Measurements from ENCODE around the gene RIPPLY2.
"Not testable (repeated sequence)": the region's sequence is repeated elsewhere in the genome, so short reads cannot be mapped to it uniquely, and the experiment has no call there.

The RIPPLY2 gene

DNA sequence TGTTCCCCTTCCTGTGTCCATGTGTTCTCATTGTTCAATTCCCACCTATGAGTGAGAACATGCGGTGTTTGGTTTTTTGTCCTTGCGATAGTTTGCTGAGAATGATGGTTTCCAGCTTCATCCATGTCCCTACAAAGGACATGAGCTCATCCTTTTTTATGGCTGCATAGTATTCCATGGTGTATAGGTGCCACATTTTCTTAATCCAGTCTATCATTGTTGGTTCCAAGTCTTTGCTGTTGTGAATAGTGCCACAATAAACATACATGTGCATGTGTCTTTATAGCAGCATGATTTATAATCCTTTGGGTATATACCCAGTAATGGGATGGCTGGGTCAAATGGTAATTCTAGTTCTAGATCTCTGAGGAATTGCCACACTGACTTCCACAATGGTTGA, 43.9 kb downstream of the RIPPLY2 start:
- WGBS, 2 experiments: no CpG with 5 or more reads among the region's 2 CpGs
- not testable (repeated sequence) for H3K27ac ChIP-seq (ENCODE audit: insufficient read depth, low read depth, low read length, poor library complexity, severe bottlenecking); H3K36me3 ChIP-seq (ENCODE audit: control insufficient read depth, insufficient read depth, low read length); H3K4me3 ChIP-seq (ENCODE audit: insufficient read depth, low read depth, low read length); H3K27me3 ChIP-seq (ENCODE audit: control insufficient read depth, insufficient read depth, low read length, poor library complexity, severe bottlenecking); H3K4me1 ChIP-seq (ENCODE audit: control insufficient read depth, insufficient read depth, low read length); H3K9me3 ChIP-seq (ENCODE audit: control insufficient read depth, low read length)

DNA sequence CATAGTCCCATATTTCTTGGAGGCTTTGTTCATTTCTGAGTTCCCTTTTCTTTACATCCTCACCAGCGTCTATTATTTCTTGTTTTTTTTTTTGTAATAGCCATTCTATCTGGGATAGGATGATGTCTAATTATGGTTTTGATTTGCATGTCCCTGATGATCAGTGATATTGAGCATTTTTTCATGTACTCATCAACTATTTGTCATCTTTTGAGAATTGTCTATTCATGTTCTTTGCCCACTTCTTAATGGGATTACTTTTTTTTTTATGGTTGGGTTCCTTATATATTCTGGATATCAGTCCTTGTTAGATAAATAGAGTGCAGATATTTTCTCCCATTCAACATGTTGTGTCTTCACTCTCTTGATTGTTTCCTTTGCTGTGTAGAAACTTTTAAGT, 48.5 kb downstream of the RIPPLY2 start:
- Histone ChIP-seq H3K27me3 (ENCODE audit: control insufficient read depth, insufficient read depth, low read length, poor library complexity, severe bottlenecking) (no peaks in the 10 kb centered on the region), H3K4me3 (ENCODE audit: insufficient read depth, low read depth, low read length) (no peak overlapping the region), H3K9me3 (ENCODE audit: control insufficient read depth, low read length) (no peaks in the 10 kb centered on the region), H3K4me1 (ENCODE audit: control insufficient read depth, insufficient read depth, low read length) (no peaks in the 10 kb centered on the region), H3K27ac (ENCODE audit: insufficient read depth, low read depth, low read length, poor library complexity, severe bottlenecking) (no peak overlapping the region), H3K36me3 (ENCODE audit: control insufficient read depth, insufficient read depth, low read length) (no peaks in the 10 kb centered on the region)
- WGBS, 2 experiments: no CpG with 5 or more reads among the region's 1 CpG

DNA sequence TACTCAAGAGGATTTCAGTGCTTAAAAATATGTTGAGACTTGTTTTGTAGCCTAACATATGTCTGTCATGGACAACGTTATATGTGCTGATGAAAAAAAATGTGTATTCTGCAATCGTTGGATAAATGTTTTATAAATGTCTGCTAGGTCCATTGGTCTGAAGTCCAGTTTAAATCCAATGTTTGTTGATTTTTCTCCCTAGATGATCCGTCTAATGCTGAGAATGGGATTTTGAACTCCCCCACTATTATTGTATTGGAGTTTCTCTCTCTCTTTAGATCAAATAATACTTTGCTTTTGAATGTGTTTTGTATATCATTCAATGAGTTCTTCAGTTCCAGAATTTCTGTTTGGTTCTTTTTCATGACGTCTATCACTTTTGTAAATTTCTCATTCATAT, 51.2 kb downstream of the RIPPLY2 start:
- Histone ChIP-seq H3K36me3 (ENCODE audit: control insufficient read depth, insufficient read depth, low read length) (no peaks in the 10 kb centered on the region), H3K27ac (ENCODE audit: insufficient read depth, low read depth, low read length, poor library complexity, severe bottlenecking) (no peak overlapping the region), H3K4me3 (ENCODE audit: insufficient read depth, low read depth, low read length) (no peak overlapping the region), H3K4me1 (ENCODE audit: control insufficient read depth, insufficient read depth, low read length) (no peaks in the 10 kb centered on the region), H3K27me3 (ENCODE audit: control insufficient read depth, insufficient read depth, low read length, poor library complexity, severe bottlenecking) (no peaks in the 10 kb centered on the region), H3K9me3 (ENCODE audit: control insufficient read depth, low read length) (no peaks in the 10 kb centered on the region)
- 95 to 96% methylated on average over 2 to 3 of the region's 4 CpGs for WGBS, 2 experiments

DNA sequence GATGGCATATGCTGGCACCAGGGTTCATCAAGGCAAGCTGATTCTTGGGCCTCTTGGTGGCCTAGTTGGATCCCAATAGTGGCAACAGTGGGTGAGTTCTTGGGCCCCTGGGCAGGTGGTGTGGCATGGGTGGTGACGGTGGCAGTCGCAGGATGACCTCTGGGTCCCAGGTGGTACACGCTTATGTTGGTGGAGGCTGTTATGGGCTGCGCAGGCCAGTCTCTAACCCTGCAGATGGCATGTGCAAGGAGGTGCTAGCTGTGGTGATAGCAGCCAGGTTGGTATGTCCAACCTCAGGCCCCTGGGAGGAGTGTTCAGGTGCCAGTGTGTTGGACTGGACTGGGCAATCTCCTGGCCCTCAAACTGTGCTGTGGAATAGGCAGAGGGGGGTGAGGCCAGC, 52.5 kb downstream of the RIPPLY2 start:
- H3K27ac ChIP-seq (ENCODE audit: insufficient read depth, low read depth, low read length, poor library complexity, severe bottlenecking): no peak overlapping the region
- H3K4me1 ChIP-seq (ENCODE audit: control insufficient read depth, insufficient read depth, low read length): no peaks in the 10 kb centered on the region
- no peaks in the 10 kb centered on the region for H3K27me3 ChIP-seq (ENCODE audit: control insufficient read depth, insufficient read depth, low read length, poor library complexity, severe bottlenecking)
- H3K9me3 ChIP-seq (ENCODE audit: control insufficient read depth, low read length): no peaks in the 10 kb centered on the region
- H3K36me3 ChIP-seq (ENCODE audit: control insufficient read depth, insufficient read depth, low read length): no peaks in the 10 kb centered on the region
- 94 to 98% methylated on average over 4 of the region's 4 CpGs for WGBS, 2 experiments
- H3K4me3 ChIP-seq (ENCODE audit: insufficient read depth, low read depth, low read length): no peak overlapping the region

Measured in ectodermal cell (in vitro differentiated cells).